Liver (tissue), 9 donors: ENCODE data around the gene SEPSECS. TPM values are rescaled to one million over a fixed set of nuclear protein-coding genes. Genes with fewer than 3 reads are reported as not detected.

Experiments
- DNase-seq: peaks from one replicate; pipeline ENCODE4 v3.0.0-alpha.2; 2017; ENCODE audit warnings: low spot score
- H3K27ac ChIP-seq, 2 donors: one replicate each; pipeline ENCODE4 v1.7.0; 2013; ENCODE audit warnings: inconsistent platforms in 2 of 2, low read length in 2 of 2, control low read depth in 1 of 2, low read depth in 1 of 2, mild to moderate bottlenecking in 1 of 2
- H3K27me3 ChIP-seq, 4 donors: one replicate each; pipeline versions ENCODE4 v1.6.1 to v1.7.0; 2013; ENCODE audit warnings: low read length in 3 of 4, inconsistent platforms in 1 of 4, mild to moderate bottlenecking in 1 of 4, moderate library complexity in 1 of 4; ENCODE audit not compliant: control insufficient read depth in 4 of 4, insufficient read depth in 4 of 4
- H3K36me3 ChIP-seq, 4 donors: one replicate each; pipeline versions ENCODE4 v1.6.1 to v1.7.0; 2013; ENCODE audit warnings: low read length in 3 of 4, mild to moderate bottlenecking in 3 of 4, low read depth in 1 of 4, moderate library complexity in 1 of 4; ENCODE audit not compliant: control insufficient read depth in 4 of 4, insufficient read depth in 3 of 4
- H3K4me1 ChIP-seq, 4 donors: one replicate each; pipeline versions ENCODE4 v1.6.1 to v1.7.0; 2013; ENCODE audit warnings: low read length in 3 of 4, mild to moderate bottlenecking in 3 of 4, moderate library complexity in 1 of 4; ENCODE audit not compliant: control insufficient read depth in 4 of 4, insufficient read depth in 4 of 4
- H3K4me3 ChIP-seq, 3 donors: one replicate each; pipeline versions ENCODE4 v1.6.1 to v1.7.0; 2013; ENCODE audit warnings: low read length in 3 of 3, control low read depth in 1 of 3, low read depth in 1 of 3, mild to moderate bottlenecking in 1 of 3
- H3K9ac ChIP-seq, 2 donors: one replicate each; pipeline ENCODE4 v1.7.0; 2013; ENCODE audit warnings: low read length in 2 of 2, mild to moderate bottlenecking in 2 of 2, moderate library complexity in 2 of 2, control low read depth in 1 of 2, low read depth in 1 of 2
- H3K9me3 ChIP-seq, 4 donors: one replicate each; pipeline versions ENCODE4 v1.6.1 to v1.7.0; 2013; ENCODE audit warnings: low read length in 3 of 4; ENCODE audit not compliant: control insufficient read depth in 4 of 4
- ATF3 ChIP-seq: IDR thresholded peaks from 2 replicates; pipeline ENCODE4 v1.6.1; 2016; ENCODE audit warnings: antibody characterized with exemption
- CTCF ChIP-seq: fragments of 150-350 bp; IDR thresholded peaks from 2 replicates; pipeline ENCODE4 v1.5.1; 2017; ENCODE audit warnings: improper control_type of control experiment, low read depth, low read length; ENCODE audit not compliant: missing input control
- EGR1 ChIP-seq, 2 donors: IDR thresholded peaks; 2 replicates each; pipeline ENCODE4 v1.6.1; 2016 to 2018; ENCODE audit warnings: antibody characterized with exemption in 2 of 2, low read depth in 2 of 2
- FOXA1 ChIP-seq: IDR thresholded peaks from 2 replicates; pipeline ENCODE4 v1.6.1; 2016; ENCODE audit warnings: antibody characterized with exemption
- FOXA2 ChIP-seq: IDR thresholded peaks from 2 replicates; pipeline ENCODE4 v1.6.1; 2016; ENCODE audit warnings: antibody characterized with exemption
- GABPA ChIP-seq, 2 donors: IDR thresholded peaks in 1 of 2; conservative IDR thresholded peaks in 1 of 2; 2 replicates each; pipeline ENCODE4 v1.6.1; 2016; ENCODE audit warnings: antibody characterized with exemption in 2 of 2, mild to moderate bottlenecking in 1 of 2, moderate library complexity in 1 of 2
- HNF4A ChIP-seq, 2 donors: conservative IDR thresholded peaks; 2 replicates each; pipeline ENCODE4 v1.6.1; 2016; ENCODE audit warnings: antibody characterized with exemption in 2 of 2, mild to moderate bottlenecking in 2 of 2
- HNF4G ChIP-seq: IDR thresholded peaks from 2 replicates; pipeline ENCODE4 v1.6.1; 2016; ENCODE audit warnings: antibody characterized with exemption
- JUND ChIP-seq, 2 donors: IDR thresholded peaks; 2 replicates each; pipeline ENCODE4 v1.6.1; 2016; ENCODE audit warnings: antibody characterized with exemption in 2 of 2
- NR2F2 ChIP-seq: IDR thresholded peaks from 2 replicates; pipeline ENCODE4 v1.6.1; 2016; ENCODE audit warnings: antibody characterized with exemption
- RAD21 ChIP-seq, 2 donors: IDR thresholded peaks; 2 replicates each; pipeline ENCODE4 v1.6.1; 2016; ENCODE audit warnings: antibody characterized with exemption in 2 of 2, mild to moderate bottlenecking in 2 of 2
- REST ChIP-seq: IDR thresholded peaks from 2 replicates; pipeline ENCODE4 v1.6.1; 2016; ENCODE audit warnings: antibody characterized with exemption, mild to moderate bottlenecking
- RXRA ChIP-seq, 2 donors: IDR thresholded peaks; 2 replicates each; pipeline ENCODE4 v1.6.1; 2017 to 2018; ENCODE audit warnings: antibody characterized with exemption in 2 of 2, mild to moderate bottlenecking in 1 of 2
- SP1 ChIP-seq: IDR thresholded peaks from 2 replicates; pipeline ENCODE4 v1.6.1; 2018; ENCODE audit warnings: antibody characterized with exemption, mild to moderate bottlenecking
- TAF1 ChIP-seq: conservative IDR thresholded peaks from 2 replicates; pipeline ENCODE4 v1.6.1; 2016; ENCODE audit warnings: antibody characterized with exemption, mild to moderate bottlenecking
- WGBS: extraction: QIAGEN DNeasy Blood & Tissue Kit; methylation state at CpG from one replicate; pipeline ENCODE4 v1.1.7; 2013; 5-methylcytosine and 5-hydroxymethylcytosine counted together
- polyA plus RNA-seq, 2 donors: library from polyadenylated mRNA; stranded (reverse) in 1 of 2; unstranded in 1 of 2; fragments of 200-250 nt in 1 of 2; fragments of >200 nt in 1 of 2; fragmentation: Nextera tagmentation in 1 of 2; extraction: Ambion mirVana in 1 of 2; gene quantifications; one replicate each; pipeline versions ENCODE4 v1.2.1 to v1.2.3, GENCODE V29; 2013 to 2015
- total RNA-seq, 2 donors: library from RNA; depleted of rRNA; stranded (reverse); fragments of >200 nt; gene quantifications; one replicate each; pipeline ENCODE4 v1.2.3, GENCODE V29; 2014
- TF ChIP-seq, protein P1 (sequence below): IDR thresholded peaks from 2 replicates; pipeline ENCODE4 v1.6.1; 2016; ENCODE audit warnings: antibody characterized with exemption
- donor health status: healthy.
- donor health status: healthy.
- donor health status: healthy.
- donor health status: healthy.
- donor health status: healthy.

SEPSECS gene
- total and polyA plus RNA-seq, 4 donors: 10.3 to 31.7 (median 13.2) TPM

DNA sequence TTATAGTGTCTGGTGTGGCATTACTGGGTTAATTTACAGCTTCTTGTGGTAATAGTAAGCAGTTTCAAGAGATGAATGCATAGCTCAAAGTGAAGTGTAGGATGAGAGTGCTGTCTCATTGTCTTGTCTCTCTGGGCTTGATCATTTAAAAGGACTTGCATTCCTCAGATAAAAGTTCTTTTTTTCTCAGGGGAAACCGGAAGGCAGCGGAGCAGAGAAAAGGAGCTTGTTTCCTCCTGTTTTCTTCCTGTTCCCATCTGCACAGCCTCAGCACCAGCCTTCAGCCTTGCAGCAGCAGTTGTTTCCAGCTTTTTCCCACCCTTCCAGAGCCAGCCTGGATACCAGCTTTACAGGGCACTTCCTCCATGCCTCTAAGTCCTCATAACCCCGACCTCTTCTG, 68.1 kb downstream of the SEPSECS start:
- H3K36me3 ChIP-seq: no peaks in the 10 kb centered on the region
- H3K9me3 ChIP-seq: peaks cover 2 to 9% (median 5%) of the 10 kb centered on the region in 4 donors
- no peak overlapping the region for H3K27ac ChIP-seq
- WGBS: 63% methylated on average over 3 of the region's 3 CpGs
- TF ChIP-seq ATF3: no peak
- TF ChIP-seq FOXA2: no peak
- TF ChIP-seq EGR1 (IDR thresholded peaks at IDR 0.05; ENCODE audit: low read depth in 2 of 2): no peak
- no peak for TF ChIP-seq CTCF
- H3K4me1 ChIP-seq: no peaks in the 10 kb centered on the region
- no peak for DNase-seq
- H3K27me3 ChIP-seq: peaks cover 0 to 2% (median 0%) of the 10 kb centered on the region in 4 donors
- no peak overlapping the region for H3K9ac ChIP-seq
- no peak overlapping the region for H3K4me3 ChIP-seq

- Histone ChIP-seq H3K27me3 (peaks cover 0 to 2% (median 0%) of the 10 kb centered on the region in 4 donors), H3K27ac (no peak overlapping the region), H3K36me3 (no peaks in the 10 kb centered on the region), H3K9me3 (peaks cover 2 to 9% (median 5%) of the 10 kb centered on the region in 4 donors), H3K9ac (no peak overlapping the region), H3K4me3 (no peak overlapping the region), H3K4me1 (no peaks in the 10 kb centered on the region)
- TF ChIP-seq RAD21 (IDR thresholded peaks at IDR 0.05) (no peak), TAF1 (no peak), HNF4A (conservative IDR thresholded peaks at IDR 0.05) (no peak), NR2F2 (no peak), HNF4G (no peak), CTCF (no peak), FOXA2 (no peak), FOXA1 (no peak), JUND (IDR thresholded peaks at IDR 0.05) (no peak), ATF3 (no peak)
- TF ChIP-seq, protein P1, sequence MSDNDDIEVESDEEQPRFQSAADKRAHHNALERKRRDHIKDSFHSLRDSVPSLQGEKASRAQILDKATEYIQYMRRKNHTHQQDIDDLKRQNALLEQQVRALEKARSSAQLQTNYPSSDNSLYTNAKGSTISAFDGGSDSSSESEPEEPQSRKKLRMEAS: no peak
- DNase-seq: no peak
- WGBS: 90% methylated on average over 2 of the region's 2 CpGs
Observed at GRCh38 chr4:25090516-25090915, 69.7 kb downstream of the SEPSECS start.

GRCh38 chr4:25089051-25089763, 71.0 kb downstream of the SEPSECS start:
- WGBS: 71% methylated on average over 14 of the region's 14 CpGs
- no peak overlapping the region for H3K4me3 ChIP-seq
- no peaks in the 10 kb centered on the region for H3K4me1 ChIP-seq
- no peaks in the 10 kb centered on the region for H3K36me3 ChIP-seq
- H3K27ac ChIP-seq: no peak overlapping the region
- DNase-seq: no peak
- H3K9ac ChIP-seq: no peak overlapping the region
- H3K27me3 ChIP-seq: peaks cover 0 to 2% (median 0%) of the 10 kb centered on the region in 4 donors
- peaks cover 2 to 9% (median 5%) of the 10 kb centered on the region in 4 donors for H3K9me3 ChIP-seq
- no peak for TF ChIP-seq REST
- no peak for TF ChIP-seq GABPA (IDR thresholded peaks at IDR 0.05 in 1 of 2, conservative IDR thresholded peaks at IDR 0.05 in 1 of 2)
- no peak for TF ChIP-seq NR2F2
- TF ChIP-seq EGR1 (IDR thresholded peaks at IDR 0.05; ENCODE audit: low read depth in 2 of 2): no peak
- TF ChIP-seq RXRA (IDR thresholded peaks at IDR 0.05): no peak
- no peak for TF ChIP-seq SP1
- TF ChIP-seq FOXA1: no peak
- TF ChIP-seq JUND (IDR thresholded peaks at IDR 0.05): no peak
